SK-N-SH (cell line): ENCODE data around the gene IRAK4. TPM values are rescaled to one million over a fixed set of nuclear protein-coding genes. Genes with fewer than 3 reads are reported as not detected.

Source experiments
- CTCF ChIA-PET: fragments of 300-600, 350-600 bp; formaldehyde crosslinking; extraction: SDS; loops from one replicate; lab custom pipeline; 2021; lab: Yijun Ruan, JAX
- POLR2A ChIA-PET: fragments of 350-600 bp; sonication (Branson Sonifier 250); formaldehyde crosslinking; extraction: SDS; loops from one replicate; lab custom pipeline; 2020; ENCODE audit warnings: antibody characterized with exemption, inconsistent platforms; lab: Yijun Ruan, JAX
- DNase-seq: peaks from one replicate; pipeline ENCODE4 v3.0.0; 2012
- H2AFZ ChIP-seq: fragments of 200-600 bp; sonication (generic); 2 replicates; pipeline ENCODE4 v1.8.1; 2016; ENCODE audit warnings: antibody characterized with exemption, mild to moderate bottlenecking, low read depth
- H3F3A ChIP-seq: fragments of 200-600 bp; sonication (generic); replicated peaks from 2 replicates; pipeline ENCODE3; 2016; ENCODE audit warnings: antibody characterized with exemption, mild to moderate bottlenecking; ENCODE audit not compliant: insufficient read depth
- H3K27ac ChIP-seq, 2 experiments: fragments of 200-500 bp in 1 of 2; fragments of 200-600 bp in 1 of 2; sonication (Bioruptor generic) in 1 of 2; sonication (generic), shearing (Covaris generic) in 1 of 2; 2 replicates each; pipeline versions ENCODE4 v1.5.1 to v1.6.1; 2014 to 2016; ENCODE audit warnings: low read depth in 2 of 2, inconsistent platforms in 1 of 2, low read length in 1 of 2, mild to moderate bottlenecking in 1 of 2, mixed read lengths in 1 of 2
- H3K27me3 ChIP-seq: fragments of 200-600 bp; sonication (generic), shearing (Covaris generic); 2 replicates; pipeline ENCODE4 v1.6.1; 2016; ENCODE audit warnings: mixed run types; ENCODE audit not compliant: insufficient read depth
- H3K36me3 ChIP-seq, 2 experiments: fragments of 200-500 bp in 1 of 2; fragments of 200-600 bp in 1 of 2; sonication (Bioruptor generic) in 1 of 2; sonication (generic) in 1 of 2; replicated peaks in 1 of 2; 2 replicates each; pipeline versions ENCODE3 to v1.5.1; 2014 to 2016; ENCODE audit warnings: low read length in 1 of 2, mild to moderate bottlenecking in 1 of 2; ENCODE audit not compliant: insufficient read depth in 2 of 2, control insufficient read depth in 1 of 2
- H3K4me1 ChIP-seq, 2 experiments: fragments of 200-500 bp in 1 of 2; fragments of 200-600 bp in 1 of 2; sonication (Bioruptor generic) in 1 of 2; sonication (generic), shearing (Covaris generic) in 1 of 2; 2 replicates each; pipeline versions ENCODE4 v1.5.1 to v1.6.1; 2014 to 2016; ENCODE audit warnings: low read depth in 1 of 2, low read length in 1 of 2, mixed run types in 1 of 2; ENCODE audit not compliant: insufficient read depth in 2 of 2, control insufficient read depth in 1 of 2
- H3K4me2 ChIP-seq: fragments of 200-600 bp; sonication (generic), shearing (Covaris generic); 2 replicates; pipeline ENCODE4 v1.6.1; 2017; ENCODE audit warnings: mixed run types
- H3K4me3 ChIP-seq, 2 experiments: fragments of 200-500 bp in 1 of 2; fragments of 200-600 bp in 1 of 2; sonication (Bioruptor generic) in 1 of 2; sonication (generic), shearing (Covaris generic) in 1 of 2; 2 replicates each; pipeline versions ENCODE4 v1.5.1 to v1.8.1; 2014 to 2016; ENCODE audit warnings: low read depth in 2 of 2, inconsistent platforms in 1 of 2, low read length in 1 of 2, mild to moderate bottlenecking in 1 of 2, mixed read lengths in 1 of 2, moderate library complexity in 1 of 2
- H3K79me2 ChIP-seq: fragments of 200-600 bp; sonication (generic); 2 replicates; pipeline ENCODE4 v1.8.1; 2017; ENCODE audit warnings: mild to moderate bottlenecking; ENCODE audit not compliant: insufficient read depth
- H3K9ac ChIP-seq: fragments of 200-600 bp; sonication (generic); 2 replicates; pipeline ENCODE4 v1.6.1; 2017; ENCODE audit warnings: mixed run types
- H3K9me2 ChIP-seq: fragments of 200-600 bp; sonication (generic); 2 replicates; pipeline ENCODE4 v1.6.1; 2017; ENCODE audit warnings: mixed run types
- H3K9me3 ChIP-seq: fragments of 200-600 bp; sonication (generic); 2 replicates; pipeline ENCODE4 v1.6.1; 2017; ENCODE audit warnings: mixed run types, mild to moderate bottlenecking, moderate library complexity
- H4K20me1 ChIP-seq: fragments of 200-600 bp; sonication (generic); 2 replicates; pipeline ENCODE4 v1.6.1; 2017; ENCODE audit warnings: mild to moderate bottlenecking, mixed run types; ENCODE audit not compliant: insufficient read depth
- FOSL2 ChIP-seq: IDR thresholded peaks from 2 replicates; pipeline ENCODE4 v1.4.0; 2012; ENCODE audit warnings: low read depth, mild to moderate bottlenecking, moderate library complexity, borderline replicate concordance
- FOXM1 ChIP-seq: IDR thresholded peaks from 2 replicates; pipeline ENCODE4 v1.4.0; 2012; ENCODE audit warnings: low read depth, mild to moderate bottlenecking
- GABPA ChIP-seq: IDR thresholded peaks from 2 replicates; pipeline ENCODE4 v1.4.0; 2012; ENCODE audit warnings: low read depth, mild to moderate bottlenecking
- RAD21 ChIP-seq: IDR thresholded peaks from 2 replicates; pipeline ENCODE4 v1.6.1; 2012; ENCODE audit warnings: mild to moderate bottlenecking, low read length
- TAF1 ChIP-seq: IDR thresholded peaks from 2 replicates; pipeline ENCODE4 v1.6.1; 2012; ENCODE audit warnings: low read depth, mild to moderate bottlenecking, low read length, moderate library complexity, borderline replicate concordance
- TEAD4 ChIP-seq: IDR thresholded peaks from 2 replicates; pipeline ENCODE4 v1.4.0; 2012; ENCODE audit warnings: mild to moderate bottlenecking, borderline replicate concordance; ENCODE audit not compliant: insufficient read depth
- WGBS: methylation state at CpG from one replicate; pipeline ENCODE4 v1.1.6; 2017; ENCODE audit warnings: low lambda C conversion rate; 5-methylcytosine and 5-hydroxymethylcytosine counted together
- polyA plus RNA-seq, 3 experiments: library from polyadenylated mRNA; depleted of rRNA; stranded (reverse); fragments of >200 nt; gene quantifications; 2 replicates each; pipeline ENCODE4 v1.2.3, GENCODE V29; 2012
- TF ChIP-seq, protein P1 (sequence below): IDR thresholded peaks from 2 replicates; pipeline ENCODE4; 2012
- TF ChIP-seq, protein P2 (sequence below): IDR thresholded peaks from 2 replicates; pipeline ENCODE4 v1.4.0; 2012; ENCODE audit warnings: low read depth, borderline replicate concordance
- TF ChIP-seq, protein P3 (sequence below): fragments of 150-350 bp; IDR thresholded peaks from 2 replicates; pipeline ENCODE4 v1.6.1; 2016; ENCODE audit warnings: mild to moderate bottlenecking, low read depth, low read length

The IRAK4 gene
- polyA plus RNA-seq, 1 of the 3 experiments (the other 2 are of a cell fraction), result 5.1 TPM

DNA sequence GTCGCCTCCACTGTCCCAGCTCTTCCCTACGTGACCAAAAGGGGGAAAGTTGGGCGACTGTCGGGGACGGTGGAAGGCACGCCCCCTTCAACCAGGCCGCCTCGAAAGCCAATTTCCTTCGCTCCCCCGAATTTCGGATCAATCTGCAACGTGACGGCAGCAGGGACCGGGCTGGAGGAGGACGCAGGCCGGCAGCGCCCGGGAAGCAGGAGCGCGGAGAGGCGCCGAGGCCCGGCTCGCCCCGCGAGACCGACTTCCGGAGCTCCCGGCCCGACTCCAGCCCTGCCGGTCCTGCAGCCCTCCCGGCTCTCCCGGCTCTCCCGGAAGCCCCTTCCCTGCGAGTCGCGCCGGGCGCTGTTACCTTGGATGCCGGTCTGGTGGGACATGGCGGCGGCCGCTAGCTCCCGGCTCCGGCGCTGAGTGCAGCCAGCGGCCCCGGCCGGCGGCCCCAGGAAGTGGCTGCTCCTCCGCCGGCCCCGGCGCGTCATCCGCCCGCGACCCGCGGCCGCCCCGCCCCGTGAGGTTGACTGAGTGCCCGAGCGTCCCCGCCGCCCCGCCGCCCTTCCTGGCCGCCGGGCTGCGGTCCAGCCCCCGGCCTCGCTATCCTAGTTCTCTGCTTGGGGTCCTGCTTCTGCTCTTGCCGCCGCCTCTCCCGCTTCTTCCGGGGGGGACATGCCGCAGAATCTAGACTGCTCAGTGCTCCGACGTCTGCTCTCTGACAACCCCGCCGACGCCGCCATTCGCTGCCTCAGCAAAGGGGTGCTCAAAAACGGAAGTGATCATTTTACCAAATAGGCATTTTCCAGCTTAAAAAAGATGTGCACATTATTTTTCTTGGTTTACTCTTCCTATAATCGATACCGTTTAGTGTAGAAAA is 47.3 kb downstream of the IRAK4 start, which contains the start of gene TWF1 (continued):
- 0 out of 2 replicates have a peak, but pooled peaks have one; percentile 45 for TF ChIP-seq FOXM1

DNA sequence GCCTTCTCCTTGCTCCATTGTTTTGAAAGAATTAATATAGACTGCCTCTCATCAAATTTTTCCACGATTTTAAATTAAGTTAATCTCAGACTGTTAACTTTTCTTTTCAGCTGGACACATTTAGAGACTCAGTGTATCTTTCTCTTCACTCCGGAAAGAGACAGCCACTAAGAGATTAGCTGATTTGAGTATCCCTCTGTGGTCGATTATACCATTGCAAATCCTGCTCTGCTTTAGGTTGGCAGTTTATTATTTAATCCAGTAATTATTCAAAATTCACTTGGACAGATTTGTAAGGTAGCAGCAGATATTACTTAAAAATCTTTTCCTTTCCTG is 48.0 kb downstream of the IRAK4 start:
- H3K9me3 ChIP-seq, result no peaks in the 10 kb centered on the region
- H4K20me1 ChIP-seq, result peaks cover 18% of the 10 kb centered on the region
- peaks cover 43% of the 10 kb centered on the region for H3K79me2 ChIP-seq
- H3K4me1 ChIP-seq, result peaks cover 0 to 11% of the 10 kb centered on the region in 2 experiments; a peak in 2 of 4 replicates
- peaks cover 3% of the 10 kb centered on the region for H3F3A ChIP-seq
- no peaks in the 10 kb centered on the region for H3K27me3 ChIP-seq
- peak; percentile 14 for DNase-seq
- POLR2A ChIA-PET, result interaction anchor here (0.8 to 2.5 kb wide), 4 partner anchors 11 to 76 kb away, joined by 3 to 16 read pairs (median 3); partner anchors contain the start of gene TMEM117
- H3K36me3 ChIP-seq, result peaks cover 25 to 27% of the 10 kb centered on the region in 2 experiments
- H3K27ac ChIP-seq, result peak overlapping the region; percentile 95 to 98
- WGBS, result 1% methylated on average over 3 of the region's 3 CpGs
- peak overlapping the region; percentile 91 for H2AFZ ChIP-seq
- peak overlapping the region; percentile 94 to 96 for H3K4me3 ChIP-seq
- peak overlapping the region; percentile 76 for H3K4me2 ChIP-seq
- TF ChIP-seq TAF1 (no peak), TEAD4 (no peak), RAD21 (no peak), GABPA (no peak), FOSL2 (no peak)
- TF ChIP-seq, protein P1, sequence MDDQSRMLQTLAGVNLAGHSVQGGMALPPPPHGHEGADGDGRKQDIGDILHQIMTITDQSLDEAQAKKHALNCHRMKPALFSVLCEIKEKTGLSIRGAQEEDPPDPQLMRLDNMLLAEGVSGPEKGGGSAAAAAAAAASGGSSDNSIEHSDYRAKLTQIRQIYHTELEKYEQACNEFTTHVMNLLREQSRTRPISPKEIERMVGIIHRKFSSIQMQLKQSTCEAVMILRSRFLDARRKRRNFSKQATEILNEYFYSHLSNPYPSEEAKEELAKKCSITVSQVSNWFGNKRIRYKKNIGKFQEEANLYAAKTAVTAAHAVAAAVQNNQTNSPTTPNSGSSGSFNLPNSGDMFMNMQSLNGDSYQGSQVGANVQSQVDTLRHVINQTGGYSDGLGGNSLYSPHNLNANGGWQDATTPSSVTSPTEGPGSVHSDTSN, result no peak
- TF ChIP-seq, protein P2, sequence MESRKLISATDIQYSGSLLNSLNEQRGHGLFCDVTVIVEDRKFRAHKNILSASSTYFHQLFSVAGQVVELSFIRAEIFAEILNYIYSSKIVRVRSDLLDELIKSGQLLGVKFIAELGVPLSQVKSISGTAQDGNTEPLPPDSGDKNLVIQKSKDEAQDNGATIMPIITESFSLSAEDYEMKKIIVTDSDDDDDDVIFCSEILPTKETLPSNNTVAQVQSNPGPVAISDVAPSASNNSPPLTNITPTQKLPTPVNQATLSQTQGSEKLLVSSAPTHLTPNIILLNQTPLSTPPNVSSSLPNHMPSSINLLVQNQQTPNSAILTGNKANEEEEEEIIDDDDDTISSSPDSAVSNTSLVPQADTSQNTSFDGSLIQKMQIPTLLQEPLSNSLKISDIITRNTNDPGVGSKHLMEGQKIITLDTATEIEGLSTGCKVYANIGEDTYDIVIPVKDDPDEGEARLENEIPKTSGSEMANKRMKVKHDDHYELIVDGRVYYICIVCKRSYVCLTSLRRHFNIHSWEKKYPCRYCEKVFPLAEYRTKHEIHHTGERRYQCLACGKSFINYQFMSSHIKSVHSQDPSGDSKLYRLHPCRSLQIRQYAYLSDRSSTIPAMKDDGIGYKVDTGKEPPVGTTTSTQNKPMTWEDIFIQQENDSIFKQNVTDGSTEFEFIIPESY, result no peak
- TF ChIP-seq, protein P3, sequence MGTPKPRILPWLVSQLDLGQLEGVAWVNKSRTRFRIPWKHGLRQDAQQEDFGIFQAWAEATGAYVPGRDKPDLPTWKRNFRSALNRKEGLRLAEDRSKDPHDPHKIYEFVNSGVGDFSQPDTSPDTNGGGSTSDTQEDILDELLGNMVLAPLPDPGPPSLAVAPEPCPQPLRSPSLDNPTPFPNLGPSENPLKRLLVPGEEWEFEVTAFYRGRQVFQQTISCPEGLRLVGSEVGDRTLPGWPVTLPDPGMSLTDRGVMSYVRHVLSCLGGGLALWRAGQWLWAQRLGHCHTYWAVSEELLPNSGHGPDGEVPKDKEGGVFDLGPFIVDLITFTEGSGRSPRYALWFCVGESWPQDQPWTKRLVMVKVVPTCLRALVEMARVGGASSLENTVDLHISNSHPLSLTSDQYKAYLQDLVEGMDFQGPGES, result no peak
- CTCF ChIA-PET, result interaction anchor here (1.4 to 2.7 kb wide), 6 partner anchors 8 to 76 kb away, joined by 5 to 22 read pairs (median 10); no protein-coding TSS in a partner anchor
- no peaks in the 10 kb centered on the region for H3K9me2 ChIP-seq
- peak overlapping the region; percentile 93 for H3K9ac ChIP-seq
